SK-N-MC (cell line): ENCODE results near the gene ZNF516.

Experiments
- EZH2 ChIP-seq: fragments of 200-600 bp; sonication (generic); IDR thresholded peaks from one replicate; pipeline ENCODE4 v1.6.1; 2017; ENCODE audit warnings: antibody characterized with exemption
- POLR2AphosphoS5 ChIP-seq: IDR thresholded peaks from 2 replicates; pipeline ENCODE4 v1.6.1; 2012; ENCODE audit warnings: mild to moderate bottlenecking, low read depth, low read length, borderline replicate concordance

DNA sequence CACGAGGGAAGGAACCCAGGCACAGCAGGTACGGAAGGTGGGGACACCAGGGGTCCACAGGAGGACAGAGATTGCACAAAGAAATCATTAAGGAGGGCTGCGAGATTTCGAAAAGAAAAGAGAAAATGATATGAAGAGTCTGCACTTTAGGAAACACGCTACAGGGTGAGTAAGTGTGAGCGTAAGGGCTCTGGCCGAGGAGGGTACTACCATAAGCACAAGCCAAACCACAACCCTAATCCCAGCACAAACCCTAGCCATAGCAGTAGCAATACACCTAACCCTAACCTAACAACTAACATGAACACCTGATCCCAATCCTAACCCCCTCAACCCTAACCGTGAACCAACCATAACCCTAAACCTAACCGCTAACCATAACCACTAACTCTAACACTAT is 104.0 kb downstream of the ZNF516 start:
- TF ChIP-seq EZH2 (no peak), POLR2AphosphoS5 (no peak)
